H9 (cell line): ENCODE data around the gene SMARCD2. TPM values are rescaled to one million over a fixed set of nuclear protein-coding genes. Genes with fewer than 3 reads are reported as not detected.

Source experiments
- DNase-seq: peaks from one replicate; pipeline ENCODE4 v3.0.0-alpha.2; 2017
- H2AFZ ChIP-seq: one replicate; pipeline ENCODE4 v1.6.1; 2013; ENCODE audit warnings: mild to moderate bottlenecking, low read length, control low read depth, moderate library complexity
- H2AK5ac ChIP-seq: 2 replicates; pipeline ENCODE4 v1.6.1; 2013; ENCODE audit warnings: low read length, control low read depth, mixed read lengths; ENCODE audit not compliant: insufficient read length
- H2BK120ac ChIP-seq: one replicate; pipeline ENCODE4 v1.6.1; 2013; ENCODE audit warnings: low read depth, mild to moderate bottlenecking, low read length, control low read depth, inconsistent platforms; ENCODE audit not compliant: poor library complexity, severe bottlenecking
- H2BK12ac ChIP-seq: 2 replicates; pipeline ENCODE4 v1.6.1; 2013; ENCODE audit warnings: low read length, control low read depth, mixed read lengths, low read depth; ENCODE audit not compliant: insufficient read length
- H2BK15ac ChIP-seq: 2 replicates; pipeline ENCODE4 v1.6.1; 2013; ENCODE audit warnings: low read depth, low read length, control low read depth
- H2BK20ac ChIP-seq: one replicate; pipeline ENCODE4 v1.6.1; 2013; ENCODE audit warnings: low read depth, mild to moderate bottlenecking, low read length, control low read depth, inconsistent platforms; ENCODE audit not compliant: poor library complexity, severe bottlenecking
- H2BK5ac ChIP-seq: 2 replicates; pipeline ENCODE4 v1.6.1; 2013; ENCODE audit warnings: low read length, control low read depth, mixed read lengths; ENCODE audit not compliant: insufficient read length
- H3K14ac ChIP-seq: 2 replicates; pipeline ENCODE4 v1.6.1; 2013; ENCODE audit warnings: low read length, control low read depth; ENCODE audit not compliant: insufficient read depth
- H3K18ac ChIP-seq: 2 replicates; pipeline ENCODE4 v1.6.1; 2013; ENCODE audit warnings: low read depth, mild to moderate bottlenecking, mixed read lengths, low read length, control low read depth; ENCODE audit not compliant: insufficient read length
- H3K23ac ChIP-seq: 2 replicates; pipeline ENCODE4 v1.6.1; 2013; ENCODE audit warnings: low read length, control low read depth, mixed read lengths, low read depth; ENCODE audit not compliant: insufficient read length
- H3K23me2 ChIP-seq: 2 replicates; pipeline ENCODE4 v1.6.1; 2013; ENCODE audit warnings: low read depth, mild to moderate bottlenecking, mixed read lengths, low read length, control low read depth; ENCODE audit not compliant: insufficient read length, poor library complexity, severe bottlenecking
- H3K27ac ChIP-seq: 2 replicates; pipeline ENCODE4 v1.5.1; 2013; ENCODE audit warnings: low read length, control low read depth, mixed read lengths, low read depth; ENCODE audit not compliant: insufficient read length
- H3K27me3 ChIP-seq: 2 replicates; pipeline ENCODE4 v1.6.1; 2013; ENCODE audit warnings: low read length, control low read depth, inconsistent platforms; ENCODE audit not compliant: insufficient read depth
- H3K4ac ChIP-seq: 2 replicates; pipeline ENCODE4 v1.6.1; 2013; ENCODE audit warnings: low read depth, mild to moderate bottlenecking, control low read depth, inconsistent platforms, low read length, moderate library complexity
- H3K4me1 ChIP-seq: 2 replicates; pipeline ENCODE4 v1.6.1; 2013; ENCODE audit warnings: low read length, control low read depth, inconsistent platforms; ENCODE audit not compliant: insufficient read depth
- H3K4me2 ChIP-seq: 2 replicates; pipeline ENCODE4 v1.6.1; 2013; ENCODE audit warnings: low read length, control low read depth, mixed read lengths; ENCODE audit not compliant: insufficient read length, insufficient read depth
- H3K56ac ChIP-seq: 2 replicates; pipeline ENCODE4 v1.6.1; 2013; ENCODE audit warnings: low read depth, mild to moderate bottlenecking, mixed read lengths, low read length, control low read depth; ENCODE audit not compliant: insufficient read length
- H3K79me1 ChIP-seq: 2 replicates; pipeline ENCODE4 v1.6.1; 2013; ENCODE audit warnings: low read depth, mild to moderate bottlenecking, moderate library complexity, low read length, control low read depth, inconsistent platforms; ENCODE audit not compliant: insufficient read depth, poor library complexity, severe bottlenecking
- H3K79me2 ChIP-seq: 2 replicates; pipeline ENCODE4 v1.6.1; 2013; ENCODE audit warnings: low read length, control low read depth, inconsistent platforms; ENCODE audit not compliant: insufficient read depth
- H3K9ac ChIP-seq: 2 replicates; pipeline ENCODE4 v1.6.1; 2013; ENCODE audit warnings: low read length, control low read depth, mixed read lengths; ENCODE audit not compliant: insufficient read length; ENCODE audit errors: extremely low read depth
- H3K9me3 ChIP-seq: one replicate; pipeline ENCODE4 v1.6.1; 2013; ENCODE audit warnings: low read depth, low read length, inconsistent platforms; ENCODE audit not compliant: control insufficient read depth
- H3T11ph ChIP-seq: one replicate; pipeline ENCODE4 v1.6.1; 2013; ENCODE audit warnings: mild to moderate bottlenecking, low read length, control low read depth, inconsistent platforms
- H4K20me1 ChIP-seq: one replicate; pipeline ENCODE4 v1.6.1; 2013; ENCODE audit not compliant: control insufficient read depth, insufficient read length, insufficient read depth
- H4K5ac ChIP-seq: 2 replicates; pipeline ENCODE4 v1.6.1; 2013; ENCODE audit warnings: low read depth, mild to moderate bottlenecking, mixed read lengths, low read length, control low read depth; ENCODE audit not compliant: insufficient read length
- H4K8ac ChIP-seq: replicated peaks from 2 replicates; pipeline ENCODE4 v1.6.1; 2013; ENCODE audit warnings: low read length, control low read depth, mixed read lengths, low read depth; ENCODE audit not compliant: insufficient read length
- H4K91ac ChIP-seq: 2 replicates; pipeline ENCODE4 v1.6.1; 2013; ENCODE audit warnings: low read depth, mild to moderate bottlenecking, moderate library complexity, mixed read lengths, low read length, control low read depth; ENCODE audit not compliant: insufficient read length
- H3K27ac Mint-ChIP-seq, 3 experiments: 2 replicates in 2 of 3; 3 replicates in 1 of 3; pipeline ENCODE4 v1.8.0; 2020 to 2021; ENCODE audit warnings: mixed read lengths in 3 of 3, mild to moderate bottlenecking in 1 of 3, moderate library complexity in 1 of 3
- H3K27me3 Mint-ChIP-seq: 2 replicates; pipeline ENCODE4 v1.8.0; 2021; ENCODE audit warnings: low read depth, mild to moderate bottlenecking, moderate library complexity, mixed read lengths
- H3K36me3 Mint-ChIP-seq, 3 experiments: 2 replicates in 2 of 3; 3 replicates in 1 of 3; pipeline ENCODE4 v1.8.0; 2020 to 2021; ENCODE audit warnings: low read depth in 3 of 3, mixed read lengths in 3 of 3; ENCODE audit not compliant: insufficient read depth in 1 of 3
- H3K4me1 Mint-ChIP-seq, 2 experiments: 2 replicates each; pipeline ENCODE4 v1.8.0; 2020; ENCODE audit warnings: mixed read lengths in 2 of 2
- H3K4me3 Mint-ChIP-seq, 2 experiments: 2 replicates in 1 of 2; 3 replicates in 1 of 2; pipeline ENCODE4 v1.8.0; 2020 to 2021; ENCODE audit warnings: mild to moderate bottlenecking in 2 of 2, mixed read lengths in 2 of 2, moderate library complexity in 1 of 2
- H3K9me3 Mint-ChIP-seq, 2 experiments: 2 replicates in 1 of 2; 3 replicates in 1 of 2; pipeline ENCODE4 v1.8.0; 2020; ENCODE audit warnings: mild to moderate bottlenecking in 2 of 2, mixed read lengths in 2 of 2, moderate library complexity in 1 of 2
- CTCF ChIP-seq: fragments of 200-600 bp; sonication (generic); conservative IDR thresholded peaks from 3 replicates; pipeline ENCODE4 v1.8.0; 2021; ENCODE audit warnings: antibody characterized with exemption, mild to moderate bottlenecking
- WGBS: extraction: QIAGEN DNeasy Blood & Tissue Kit; methylation state at CpG from one replicate; pipeline ENCODE4 v1.1.7; 2013; ENCODE audit warnings: missing lambda C conversion rate, low lambda C conversion rate, mixed read lengths; ENCODE audit not compliant: insufficient read length; ENCODE audit errors: extremely low coverage; 5-methylcytosine and 5-hydroxymethylcytosine counted together
- total RNA-seq: library from RNA; stranded (reverse); gene quantifications from 2 replicates; pipeline ENCODE4 v1.2.1, GENCODE V29; 2021

SMARCD2 gene
- total RNA-seq, 1 experiment from 2014 or later, result 68.9 TPM

DNA sequence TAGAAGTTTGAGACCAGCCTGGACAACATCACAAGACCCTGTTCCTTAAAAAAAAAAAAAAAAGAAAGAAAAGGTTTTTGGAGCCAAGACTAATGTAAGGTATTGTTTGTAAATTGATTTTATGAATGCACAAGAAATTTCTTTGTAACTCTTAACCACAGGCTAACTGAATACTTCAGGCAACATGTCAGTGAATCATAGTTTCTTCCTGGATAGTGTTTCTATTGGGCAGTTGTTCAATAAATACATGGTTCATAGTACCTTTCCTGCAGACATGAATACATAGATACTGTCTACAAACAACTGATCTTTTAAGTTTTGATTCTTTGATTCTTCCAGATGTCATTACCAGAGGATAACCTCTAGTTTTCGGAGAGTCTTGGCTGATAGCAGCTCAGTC is 56.9 kb downstream of the SMARCD2 start:
- no peak overlapping the region for H3K9ac ChIP-seq
- peaks cover 12 to 61% (median 36%) of the 10 kb centered on the region in 3 experiments; a peak in 6 of 7 replicates for H3K36me3 Mint-ChIP-seq

More for the DNA sequence above, 56.9 kb downstream of the SMARCD2 start:
- no peaks in the 10 kb centered on the region for H3K27me3 Mint-ChIP-seq
- Histone ChIP-seq H3K79me1 (peaks cover 7% of the 10 kb centered on the region), H4K5ac (no peak overlapping the region), H3K79me2 (peaks cover 29% of the 10 kb centered on the region), H4K91ac (no peak overlapping the region), H3K14ac (no peak overlapping the region), H2BK20ac (no peak overlapping the region), H2AK5ac (no peak overlapping the region), H2AFZ (no peak overlapping the region), H3K27me3 (no peaks in the 10 kb centered on the region), H3T11ph (no peak overlapping the region), H3K4me1 (no peaks in the 10 kb centered on the region), H2BK120ac (no peak overlapping the region), H2BK12ac (no peak overlapping the region), H4K20me1 (peaks cover 2% of the 10 kb centered on the region), H3K23me2 (no peaks in the 10 kb centered on the region), H2BK5ac (no peak overlapping the region), H3K56ac (no peak overlapping the region), H3K18ac (no peak overlapping the region), H4K8ac (no peak overlapping the region), H2BK15ac (no peak overlapping the region), H3K27ac (no peak overlapping the region), H3K9me3 (no peaks in the 10 kb centered on the region), H3K4me2 (no peak overlapping the region), H3K23ac (no peak overlapping the region), H3K4ac (no peak overlapping the region)
- no peak overlapping the region for H3K4me3 Mint-ChIP-seq
- H3K27ac Mint-ChIP-seq, result no peak overlapping the region
- H3K4me1 Mint-ChIP-seq, result 0 out of 4 replicates have a peak, but pooled peaks cover 0 to 2% of the 10 kb centered on the region in 2 experiments
- no CpG with 5 or more reads among the region's 1 CpG for WGBS
- no peak for DNase-seq
- H3K9me3 Mint-ChIP-seq, result no peaks in the 10 kb centered on the region
- TF ChIP-seq CTCF, result no peak
